GM12878 (cell line): Measurements from ENCODE around the gene KLK12. TPM values are rescaled to one million over a fixed set of nuclear protein-coding genes. Genes with fewer than 3 reads are reported as not detected.

ENCODE experiments used
- ATAC-seq: fragments of 200-7000 bp; cut with Tn5 transposase; 3 replicates; pipeline ENCODE4 v1.9.1; 2020; ENCODE audit warnings: mild to moderate bottlenecking, moderate library complexity
- BruUV-seq: library from RNA; stranded (reverse); fragments of 400-500 nt; replicated peaks from 2 replicates; lab custom pipeline; 2021; lab: Mats Ljungman, UMichigan
- CTCF ChIA-PET: fragments of 300-600 bp; sonication (Branson Sonifier 250); formaldehyde crosslinking; extraction: SDS; loops from one replicate; lab custom pipeline; 2021; ENCODE audit warnings: inconsistent platforms; lab: Yijun Ruan, JAX
- POLR2A ChIA-PET: fragments of 350-600 bp; formaldehyde crosslinking; extraction: SDS; loops from one replicate; lab custom pipeline; 2021; ENCODE audit warnings: inconsistent platforms; lab: Charles Lee
- RAD21 ChIA-PET: fragments of 300-600 bp; sonication (Branson Sonifier 250); formaldehyde crosslinking; loops from one replicate; lab custom pipeline; 2023; ENCODE audit warnings: antibody characterized with exemption; ENCODE audit not compliant: unreplicated experiment; lab: Charles Lee
- SMC1A ChIA-PET: fragments of 300-600 bp; sonication (Branson Sonifier 250); formaldehyde crosslinking; loops from one replicate; lab custom pipeline; 2023; ENCODE audit not compliant: unreplicated experiment, uncharacterized antibody; lab: Charles Lee
- DNase-seq: peaks from one replicate; pipeline ENCODE4 v3.0.0-alpha.2; 2011; ENCODE audit warnings: low read depth, low spot score
- FAIRE-seq: peaks from 3 replicates; lab custom pipeline; 2011; peaks lifted over from hg19 to GRCh38; lab: Jason Lieb, UNC
- H2AFZ ChIP-seq: 2 replicates; pipeline ENCODE4 v1.6.0; 2011; ENCODE audit warnings: low read depth, low read length, control low read depth; ENCODE audit not compliant: control insufficient read depth
- H3K27ac ChIP-seq: 2 replicates; pipeline ENCODE4 v1.5.1; 2011; ENCODE audit warnings: control low read depth; ENCODE audit not compliant: control insufficient read depth, insufficient read depth
- H3K27me3 ChIP-seq, 2 experiments: replicated peaks in 1 of 2; 2 replicates each; pipeline versions ENCODE4 v1.6.0 to v1.6.1; 2011; ENCODE audit warnings: low read length in 1 of 2; ENCODE audit not compliant: control insufficient read depth in 2 of 2, insufficient read depth in 2 of 2
- H3K36me3 ChIP-seq, 2 experiments: 2 replicates each; pipeline ENCODE4 v1.5.1; 2011; ENCODE audit warnings: low read length in 1 of 2; ENCODE audit not compliant: control insufficient read depth in 2 of 2, insufficient read depth in 2 of 2
- H3K4me1 ChIP-seq: 2 replicates; pipeline ENCODE4 v1.6.1; 2011; ENCODE audit warnings: mild to moderate bottlenecking, low read length, moderate library complexity, mixed read lengths; ENCODE audit not compliant: control insufficient read depth, insufficient read depth
- H3K4me2 ChIP-seq: 2 replicates; pipeline ENCODE4 v1.6.0; 2011; ENCODE audit warnings: control low read depth; ENCODE audit not compliant: control insufficient read depth, insufficient read depth
- H3K4me3 ChIP-seq: fragments of 200-600 bp; sonication (generic); 2 replicates; pipeline ENCODE4 v1.5.1; 2016
- H3K79me2 ChIP-seq: 2 replicates; pipeline ENCODE4 v1.6.0; 2011; ENCODE audit warnings: low read length; ENCODE audit not compliant: control insufficient read depth, insufficient read depth
- H3K9ac ChIP-seq: 2 replicates; pipeline ENCODE4 v1.8.0; 2011; ENCODE audit warnings: low read length, control low read depth, mixed read lengths; ENCODE audit not compliant: control insufficient read depth, insufficient read depth
- H3K9me3 ChIP-seq: replicated peaks from 3 replicates; pipeline ENCODE4 v1.5.1; 2011; ENCODE audit warnings: mild to moderate bottlenecking, low read length; ENCODE audit not compliant: control insufficient read depth, insufficient read depth
- H4K20me1 ChIP-seq: 2 replicates; pipeline ENCODE4 v1.6.0; 2011; ENCODE audit not compliant: control insufficient read depth, insufficient read depth
- CTCF ChIP-seq, 3 experiments: IDR thresholded peaks in 2 of 3; conservative IDR thresholded peaks in 1 of 3; 2 replicates each; pipeline ENCODE4 v1.5.1; 2011; ENCODE audit warnings: low read depth in 3 of 3, low read length in 3 of 3, mild to moderate bottlenecking in 3 of 3, control low read depth in 2 of 3, moderate library complexity in 2 of 3, inconsistent platforms in 1 of 3, mixed read lengths in 1 of 3; ENCODE audit not compliant: control insufficient read depth in 2 of 3, insufficient read depth in 1 of 3; ENCODE audit errors: extremely low read depth in 1 of 3
- E4F1 ChIP-seq: fragments of 450-650 bp; IDR thresholded peaks from 2 replicates; pipeline ENCODE4 v1.6.1; 2018; ENCODE audit warnings: borderline replicate concordance, mild to moderate bottlenecking; ENCODE audit not compliant: partially characterized antibody
- ETV6 ChIP-seq, 2 experiments: fragments of 450-650 bp in 1 of 2; IDR thresholded peaks in 1 of 2; conservative IDR thresholded peaks in 1 of 2; 2 replicates each; pipeline ENCODE4 v1.6.1; 2014; ENCODE audit warnings: antibody characterized with exemption in 1 of 2, borderline replicate concordance in 1 of 2, low read depth in 1 of 2, mild to moderate bottlenecking in 1 of 2, moderate library complexity in 1 of 2
- FOS ChIP-seq: IDR thresholded peaks from 3 replicates; pipeline ENCODE4 v1.6.1; 2011; ENCODE audit warnings: borderline replicate concordance; ENCODE audit not compliant: insufficient read length; ENCODE audit errors: extremely low read depth
- JUNB ChIP-seq: IDR thresholded peaks from 2 replicates; pipeline ENCODE4 v1.6.1; 2016; ENCODE audit warnings: antibody characterized with exemption, mild to moderate bottlenecking
- KAT2A ChIP-seq: conservative IDR thresholded peaks from 2 replicates; pipeline ENCODE4 v1.6.1; 2011; ENCODE audit warnings: low read depth, low read length; ENCODE audit not compliant: control insufficient read depth
- MTA2 ChIP-seq: fragments of 450-650 bp; IDR thresholded peaks from 2 replicates; pipeline ENCODE4 v1.6.1; 2016; ENCODE audit warnings: low read depth, mild to moderate bottlenecking, moderate library complexity
- MYC ChIP-seq: IDR thresholded peaks from 2 replicates; pipeline ENCODE4 v1.6.1; 2011; ENCODE audit warnings: mild to moderate bottlenecking, low read length, moderate library complexity, inconsistent platforms; ENCODE audit not compliant: insufficient read depth, insufficient replicate concordance, insufficient read length, severe bottlenecking
- NBN ChIP-seq: fragments of 450-650 bp; IDR thresholded peaks from 2 replicates; pipeline ENCODE4 v1.6.1; 2016
- PAX8 ChIP-seq: fragments of 450-650 bp; IDR thresholded peaks from 2 replicates; pipeline ENCODE4 v1.6.1; 2017; ENCODE audit warnings: mild to moderate bottlenecking, moderate library complexity
- PKNOX1 ChIP-seq: fragments of 450-650 bp; IDR thresholded peaks from 2 replicates; pipeline ENCODE4 v1.6.1; 2016; ENCODE audit warnings: mild to moderate bottlenecking
- RELA ChIP-seq: fragments of 450-650 bp; IDR thresholded peaks from 2 replicates; pipeline ENCODE4 v1.8.0; 2014; ENCODE audit warnings: borderline replicate concordance; ENCODE audit not compliant: partially characterized antibody
- SMC3 ChIP-seq: IDR thresholded peaks from 2 replicates; pipeline ENCODE4 v1.6.1; 2011; ENCODE audit warnings: low read length, improper control_type of control experiment, borderline replicate concordance
- STAT1 ChIP-seq: fragments of 450-650 bp; conservative IDR thresholded peaks from 2 replicates; pipeline ENCODE4 v1.6.1; 2014; ENCODE audit warnings: antibody characterized with exemption, mild to moderate bottlenecking
- TCF12 ChIP-seq: IDR thresholded peaks from 2 replicates; pipeline ENCODE4 v1.6.1; 2011; ENCODE audit warnings: low read depth, mild to moderate bottlenecking, low read length
- WGBS: methylation state at CpG from one replicate; pipeline ENCODE4 v1.1.6; 2016; ENCODE audit warnings: low lambda C conversion rate; ENCODE audit not compliant: insufficient replicate concordance, insufficient coverage; ENCODE audit errors: missing lambda C conversion rate; 5-methylcytosine and 5-hydroxymethylcytosine counted together
- in situ Hi-C: fragments of 300-500 bp; cut with MboI; formaldehyde crosslinking; loops from 9 replicates; pipeline ENCODE4 v1.14.3; 2018; ENCODE audit warnings: mixed read lengths
- intact Hi-C: fragments of 100-400 bp; cut with micrococcal nuclease; formaldehyde crosslinking; loops from one replicate; pipeline ENCODE4 v1.14.2; 2022; ENCODE audit not compliant: unreplicated experiment
- polyA plus RNA-seq, 11 experiments: library from polyadenylated mRNA; depleted of rRNA in 4 of 11; unstranded in 6 of 11; stranded (reverse) in 5 of 11; fragments of >200 nt; fragmentation: Nextera tagmentation in 4 of 11; fragmentation: Illumina TruSeq in 1 of 11; extraction: Ambion mirVana in 4 of 11; extraction: Trizol in 1 of 11; gene quantifications; 1 replicate in 1 of 11; 2 replicates in 10 of 11; pipeline versions ENCODE4 v1.2.1 to v1.2.3, GENCODE V29; 2011 to 2016; ENCODE audit warnings: inconsistent platforms in 2 of 11, missing spikeins in 2 of 11, low read depth in 1 of 11
- total RNA-seq, 4 experiments: library from RNA; depleted of rRNA in 3 of 4; stranded (reverse); fragments of >200 nt in 3 of 4; fragmentation: Illumina TruSeq in 1 of 4; extraction: Trizol in 1 of 4; gene quantifications; 2 replicates each; pipeline versions ENCODE4 v1.2.1 to v1.2.3, GENCODE V29; 2013 to 2021

KLK12 gene
- total and polyA plus RNA-seq, 10 of the 15 experiments (the other 5 are each of a cell fraction or from before 2014, with no cell fraction given) = not detected

- no peak for ATAC-seq
- no peak for FAIRE-seq
- SMC1A ChIA-PET = no interaction called here
These were observed 41.2 kb upstream of the KLK12 start for GRCh38 chr19:51075998-51076397.

GRCh38 chr19:51071095-51071405 is 36.2 kb upstream of the KLK12 start:
- H3K4me3 ChIP-seq = no peak overlapping the region
- H3K4me2 ChIP-seq = no peak overlapping the region
- intact Hi-C loops = no loop called here
- in situ Hi-C loops = no loop called here
- H3K9ac ChIP-seq = no peak overlapping the region
- 13% methylated on average over 4 of the region's 4 CpGs for WGBS
- no peaks in the 10 kb centered on the region for H4K20me1 ChIP-seq
- no peaks in the 10 kb centered on the region for H3K79me2 ChIP-seq
- ChIA-PET POLR2A (no interaction called here), SMC1A (no interaction called here), CTCF (no interaction called here), RAD21 (no interaction called here)
- FAIRE-seq (no peak), ATAC-seq (no peak), DNase-seq (no peak)
- no peaks in the 10 kb centered on the region for H3K4me1 ChIP-seq
- H3K36me3 ChIP-seq = no peaks in the 10 kb centered on the region
- BruUV-seq = no TSS peak
- H3K27ac ChIP-seq = no peak overlapping the region
- no peaks in the 10 kb centered on the region for H3K9me3 ChIP-seq
- no peak overlapping the region for H2AFZ ChIP-seq
- no peaks in the 10 kb centered on the region for H3K27me3 ChIP-seq
- no peak for TF ChIP-seq NBN
- no peak for TF ChIP-seq PAX8
- TF ChIP-seq MTA2 = no peak
- TF ChIP-seq PKNOX1 = no peak
- TF ChIP-seq SMC3 = no peak
- TF ChIP-seq KAT2A = no peak
- TF ChIP-seq E4F1 = no peak
- no peak for TF ChIP-seq CTCF (IDR thresholded peaks at IDR 0.05 in 2 of 3, conservative IDR thresholded peaks at IDR 0.05 in 1 of 3; ENCODE audit: control insufficient read depth in 2 of 3, extremely low read depth in 1 of 3, insufficient read depth in 1 of 3, low read depth in 3 of 3, low read length in 3 of 3)
- TF ChIP-seq RELA = no peak
- TF ChIP-seq MYC = no peak

More at GRCh38 chr19:51075998-51076397, 41.2 kb upstream of the KLK12 start:
- no peak for DNase-seq
- no peaks in the 10 kb centered on the region for H3K36me3 ChIP-seq
- in situ Hi-C loops (no loop called here), intact Hi-C loops (no loop called here)
- no peak overlapping the region for H3K4me3 ChIP-seq
- H4K20me1 ChIP-seq = no peaks in the 10 kb centered on the region
- POLR2A ChIA-PET = no interaction called here
- TF ChIP-seq JUNB (no peak), FOS (no peak), STAT1 (no peak), ETV6 (conservative IDR thresholded peaks at IDR 0.05 in 1 of 2, IDR thresholded peaks at IDR 0.05 in 1 of 2; ENCODE audit: borderline replicate concordance in 1 of 2, low read depth in 1 of 2) (no peak), TCF12 (no peak)
- no peak overlapping the region for H2AFZ ChIP-seq
- no peak overlapping the region for H3K4me2 ChIP-seq
- no peaks in the 10 kb centered on the region for H3K79me2 ChIP-seq
- BruUV-seq = no TSS peak
- no peaks in the 10 kb centered on the region for H3K27me3 ChIP-seq
- RAD21 ChIA-PET = no interaction called here
- no peaks in the 10 kb centered on the region for H3K4me1 ChIP-seq
- no peak overlapping the region for H3K9ac ChIP-seq
- 36% methylated on average over 5 of the region's 5 CpGs for WGBS
- no peak overlapping the region for H3K27ac ChIP-seq
- CTCF ChIA-PET = interaction anchor here (0.9 kb wide), 1 partner anchor 21 kb away, joined by 3 read pairs; no protein-coding TSS in a partner anchor
- H3K9me3 ChIP-seq = no peaks in the 10 kb centered on the region
